Parathyroid adenoma (tissue), 2 donors: ENCODE results near the gene TSHZ1.

Source experiments
- H2AFZ ChIP-seq: fragments of 300-600 bp; sonication (generic); one replicate; pipeline ENCODE4 v1.7.0; 2017; ENCODE audit warnings: antibody characterized with exemption, mild to moderate bottlenecking
- H3K27ac ChIP-seq: fragments of 300-600 bp; sonication (generic); one replicate; pipeline ENCODE4 v1.7.0; 2017
- H3K27me3 ChIP-seq: fragments of 300-600 bp; sonication (generic); one replicate; pipeline ENCODE4 v1.7.0; 2017; ENCODE audit warnings: low read length; ENCODE audit not compliant: control insufficient read depth, insufficient read depth
- H3K36me3 ChIP-seq: fragments of 300-600 bp; sonication (generic); one replicate; pipeline ENCODE4 v1.7.0; 2017; ENCODE audit warnings: low read length; ENCODE audit not compliant: control insufficient read depth, insufficient read depth
- H3K4me1 ChIP-seq: fragments of 300-600 bp; sonication (generic); one replicate; pipeline ENCODE4 v1.7.0; 2017; ENCODE audit warnings: control low read depth
- H3K4me2 ChIP-seq: fragments of 300-600 bp; sonication (generic); one replicate; pipeline ENCODE4 v1.7.0; 2017; ENCODE audit warnings: low read length
- H3K4me3 ChIP-seq: fragments of 300-600 bp; sonication (generic); one replicate; pipeline ENCODE4 v1.7.0; 2017; ENCODE audit warnings: low read depth, low read length
- H3K79me2 ChIP-seq: fragments of 300-600 bp; sonication (generic); one replicate; pipeline ENCODE4 v1.7.0; 2017; ENCODE audit warnings: control low read depth
- H3K9ac ChIP-seq: fragments of 300-600 bp; sonication (generic); one replicate; pipeline ENCODE4 v1.7.0; 2017; ENCODE audit warnings: mild to moderate bottlenecking
- H3K9me3 ChIP-seq: fragments of 300-600 bp; sonication (generic); one replicate; pipeline ENCODE4 v1.7.0; 2017; ENCODE audit warnings: low read length; ENCODE audit not compliant: control insufficient read depth
- CTCF ChIP-seq: fragments of 300-600 bp; sonication (generic); IDR thresholded peaks from one replicate; pipeline ENCODE4 v1.7.0; 2017; ENCODE audit warnings: antibody characterized with exemption, mild to moderate bottlenecking
- donor health status: primary hyperparathyroidism.

The TSHZ1 gene

GRCh38 chr18:75279381-75279780 lies 68.8 kb downstream of the TSHZ1 start:
- no peaks in the 10 kb centered on the region for H3K36me3 ChIP-seq
- no peak for TF ChIP-seq CTCF

GRCh38 chr18:75280427-75281280 lies 70.1 kb downstream of the TSHZ1 start:
- H3K79me2 ChIP-seq: peaks cover 36% of the 10 kb centered on the region
- H3K4me3 ChIP-seq: no peak overlapping the region
- H2AFZ ChIP-seq: no peak overlapping the region
- no peak for TF ChIP-seq CTCF
- H3K4me1 ChIP-seq: no peaks in the 10 kb centered on the region
- H3K36me3 ChIP-seq: no peaks in the 10 kb centered on the region
- H3K4me2 ChIP-seq: no peak overlapping the region
- H3K27me3 ChIP-seq: no peaks in the 10 kb centered on the region
- H3K27ac ChIP-seq: no peak overlapping the region
- H3K9me3 ChIP-seq: no peaks in the 10 kb centered on the region
- H3K9ac ChIP-seq: no peak overlapping the region

More at GRCh38 chr18:75279381-75279780, 68.8 kb downstream of the TSHZ1 start:
- no peak overlapping the region for H3K4me2 ChIP-seq
- H3K9ac ChIP-seq: no peak overlapping the region
- H3K27ac ChIP-seq: no peak overlapping the region
- H3K27me3 ChIP-seq: no peaks in the 10 kb centered on the region
- H3K9me3 ChIP-seq: no peaks in the 10 kb centered on the region
- peaks cover 45% of the 10 kb centered on the region for H3K79me2 ChIP-seq
- peaks cover 4% of the 10 kb centered on the region for H3K4me1 ChIP-seq
- H2AFZ ChIP-seq: no peak overlapping the region
- H3K4me3 ChIP-seq: no peak overlapping the region

- Histone ChIP-seq H3K27me3 (no peaks in the 10 kb centered on the region), H3K27ac (no peak overlapping the region), H2AFZ (no peak overlapping the region), H3K4me1 (no peaks in the 10 kb centered on the region), H3K4me3 (no peak overlapping the region), H3K36me3 (no peaks in the 10 kb centered on the region), H3K9me3 (no peaks in the 10 kb centered on the region), H3K9ac (no peak overlapping the region), H3K4me2 (no peak overlapping the region), H3K79me2 (peaks cover 24% of the 10 kb centered on the region)
- no peak for TF ChIP-seq CTCF
Measured at GRCh38 chr18:75282746-75283145, 72.1 kb downstream of the TSHZ1 start.

- no peak for TF ChIP-seq CTCF
- Histone ChIP-seq H3K36me3 (no peaks in the 10 kb centered on the region), H3K4me3 (no peak overlapping the region)
Measured at GRCh38 chr18:75283731-75284130, 73.1 kb downstream of the TSHZ1 start.

GRCh38 chr18:75284566-75284965 lies 74.0 kb downstream of the TSHZ1 start:
- H3K27me3 ChIP-seq: no peaks in the 10 kb centered on the region
- H2AFZ ChIP-seq: no peak overlapping the region
- H3K4me2 ChIP-seq: no peak overlapping the region
- peaks cover 11% of the 10 kb centered on the region for H3K79me2 ChIP-seq
- TF ChIP-seq CTCF: no peak
- H3K27ac ChIP-seq: no peak overlapping the region
- no peak overlapping the region for H3K4me3 ChIP-seq
- no peaks in the 10 kb centered on the region for H3K36me3 ChIP-seq
- H3K9ac ChIP-seq: no peak overlapping the region
- no peaks in the 10 kb centered on the region for H3K9me3 ChIP-seq
- H3K4me1 ChIP-seq: no peaks in the 10 kb centered on the region

More at GRCh38 chr18:75283731-75284130, 73.1 kb downstream of the TSHZ1 start:
- H2AFZ ChIP-seq: no peak overlapping the region
- H3K4me2 ChIP-seq: no peak overlapping the region
- no peaks in the 10 kb centered on the region for H3K9me3 ChIP-seq
- H3K79me2 ChIP-seq: peaks cover 14% of the 10 kb centered on the region
- H3K9ac ChIP-seq: no peak overlapping the region
- no peak overlapping the region for H3K27ac ChIP-seq
- H3K4me1 ChIP-seq: no peaks in the 10 kb centered on the region
- H3K27me3 ChIP-seq: no peaks in the 10 kb centered on the region
